Stomach (tissue), 4 donors: ENCODE results near the gene UGT1A8.

Experiments used
- CTCF ChIP-seq, 7 experiments: fragments of 450-650 bp in 4 of 7; fragments of 200-600 bp in 3 of 7; sonication (generic) in 3 of 7; IDR thresholded peaks; one replicate each; pipeline ENCODE4 v1.5.1; 2016 to 2019; ENCODE audit warnings: antibody characterized with exemption in 7 of 7, control low read depth in 2 of 7, mild to moderate bottlenecking in 1 of 7
- EP300 ChIP-seq: sonication (generic); formaldehyde crosslinking; IDR thresholded peaks from one replicate; pipeline ENCODE4 v1.6.1; 2017; ENCODE audit warnings: antibody characterized with exemption
- POLR2AphosphoS5 ChIP-seq, 3 donors: sonication (generic); formaldehyde crosslinking; IDR thresholded peaks; one replicate each; pipeline ENCODE4 v1.6.1; 2016; ENCODE audit warnings: antibody characterized with exemption in 3 of 3

GRCh38 chr2:233811732-233812131 lies 194.3 kb downstream of the UGT1A8 start:
- TF ChIP-seq POLR2AphosphoS5 (IDR thresholded peaks at IDR 0.05), result no peak
- TF ChIP-seq CTCF (IDR thresholded peaks at IDR 0.05), result no peak
- TF ChIP-seq EP300, result no peak
